HL-60 (cell line): ENCODE measurements around the gene POTEJ.
"Not testable (repeated sequence)": the region's sequence is repeated elsewhere in the genome, so short reads cannot be mapped to it uniquely, and the experiment has no call there.

Experiments
- GABPA ChIP-seq: IDR thresholded peaks from 2 replicates; pipeline ENCODE4 v1.6.1; 2012; ENCODE audit warnings: low read depth
- REST ChIP-seq: IDR thresholded peaks from 2 replicates; pipeline ENCODE4 v1.6.1; 2012; ENCODE audit warnings: low read depth; ENCODE audit not compliant: insufficient replicate concordance
- SPI1 ChIP-seq: IDR thresholded peaks from 2 replicates; pipeline ENCODE4 v1.6.1; 2012; ENCODE audit warnings: low read depth, mild to moderate bottlenecking, borderline replicate concordance
- TF ChIP-seq, protein P1 (sequence below): IDR thresholded peaks from one replicate; pipeline ENCODE4 v1.5.1; 2011; ENCODE audit warnings: low read length, control low read depth, inconsistent platforms; ENCODE audit not compliant: insufficient read depth

DNA sequence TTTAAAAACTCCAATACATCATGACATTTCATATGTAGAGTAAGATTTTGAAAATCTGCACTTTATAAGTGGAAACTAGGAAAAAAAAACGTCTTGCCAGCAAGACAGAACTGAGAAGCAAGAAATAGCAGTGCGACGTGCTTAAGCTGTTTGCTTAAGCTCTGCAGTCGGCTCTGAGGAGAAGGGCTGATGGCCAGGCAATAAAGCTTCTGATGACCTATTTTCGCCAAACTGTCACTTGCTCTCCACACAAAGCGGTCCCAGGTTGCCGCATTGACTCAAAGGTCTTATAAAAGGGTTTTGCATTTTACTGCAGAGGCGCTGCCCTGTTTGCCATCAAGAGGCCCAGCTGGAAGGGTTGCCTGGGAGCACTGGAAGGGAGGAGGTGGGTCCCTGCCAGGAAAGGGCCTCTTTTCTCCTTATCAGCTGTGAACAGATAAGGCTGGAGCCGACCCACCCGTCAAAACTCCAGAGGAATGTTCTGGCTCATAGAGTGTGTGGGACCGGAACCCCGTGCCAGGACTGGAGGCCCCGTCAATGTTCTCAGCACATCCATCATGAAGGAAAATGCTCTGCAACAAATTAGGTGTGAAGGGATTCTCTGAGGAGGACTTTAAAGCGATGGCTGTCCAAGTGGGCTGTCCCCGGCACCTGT lies 9.5 kb upstream of the POTEJ start:
- TF ChIP-seq, protein P1, sequence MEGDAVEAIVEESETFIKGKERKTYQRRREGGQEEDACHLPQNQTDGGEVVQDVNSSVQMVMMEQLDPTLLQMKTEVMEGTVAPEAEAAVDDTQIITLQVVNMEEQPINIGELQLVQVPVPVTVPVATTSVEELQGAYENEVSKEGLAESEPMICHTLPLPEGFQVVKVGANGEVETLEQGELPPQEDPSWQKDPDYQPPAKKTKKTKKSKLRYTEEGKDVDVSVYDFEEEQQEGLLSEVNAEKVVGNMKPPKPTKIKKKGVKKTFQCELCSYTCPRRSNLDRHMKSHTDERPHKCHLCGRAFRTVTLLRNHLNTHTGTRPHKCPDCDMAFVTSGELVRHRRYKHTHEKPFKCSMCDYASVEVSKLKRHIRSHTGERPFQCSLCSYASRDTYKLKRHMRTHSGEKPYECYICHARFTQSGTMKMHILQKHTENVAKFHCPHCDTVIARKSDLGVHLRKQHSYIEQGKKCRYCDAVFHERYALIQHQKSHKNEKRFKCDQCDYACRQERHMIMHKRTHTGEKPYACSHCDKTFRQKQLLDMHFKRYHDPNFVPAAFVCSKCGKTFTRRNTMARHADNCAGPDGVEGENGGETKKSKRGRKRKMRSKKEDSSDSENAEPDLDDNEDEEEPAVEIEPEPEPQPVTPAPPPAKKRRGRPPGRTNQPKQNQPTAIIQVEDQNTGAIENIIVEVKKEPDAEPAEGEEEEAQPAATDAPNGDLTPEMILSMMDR, result not testable (repeated sequence)
- not testable (repeated sequence) for TF ChIP-seq REST, GABPA, SPI1
